ENCODE data around the gene AGPAT2.

- no peak for TF ChIP-seq CTCF (IDR thresholded peaks at IDR 0.05; ENCODE audit: low read depth, low read length, poor library complexity, severe bottlenecking)
- no peak for TF ChIP-seq EZH2phosphoT487 (IDR thresholded peaks at IDR 0.05; ENCODE audit: borderline replicate concordance, low read length)
These were observed 25.5 kb downstream of the AGPAT2 start for GRCh38 chr9:136661641-136662325.
